Measurements from ENCODE around the gene HFE. TPM values are rescaled to one million over a fixed set of nuclear protein-coding genes. Genes with fewer than 3 reads are reported as not detected.

Gene HFE
- total and polyA plus RNA-seq, 2 of the 13 experiments (the other 11 are each of a cell fraction or from before 2014, with no cell fraction given), result 3.7 to 6.3 TPM

DNA sequence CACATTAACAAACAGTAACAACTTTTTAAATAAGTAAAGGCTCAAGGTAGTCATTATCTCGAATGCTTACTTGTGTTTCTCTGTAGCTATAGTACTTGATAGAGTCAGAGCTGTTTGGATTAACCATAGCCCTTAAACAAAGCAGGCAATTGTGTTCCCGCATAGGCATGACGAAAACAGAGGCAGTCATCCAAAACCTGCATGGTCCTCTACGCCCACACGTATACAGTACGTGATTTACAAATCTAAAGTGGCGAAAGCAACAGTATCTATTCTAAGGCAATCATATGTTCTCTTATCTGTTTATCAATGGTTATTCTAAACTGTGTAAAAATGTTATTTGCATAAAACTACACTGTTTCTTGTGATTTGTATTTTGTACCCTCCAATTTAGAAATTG lies 31.8 kb downstream of the HFE start (continued):
- TF ChIP-seq KDM5B (CRISPR knock-in tag; IDR thresholded peaks at IDR 0.05; ENCODE audit: borderline replicate concordance) (no peak), CREB1 (IDR thresholded peaks at IDR 0.05) (no peak), CREB1 (CRISPR knock-in tag; IDR thresholded peaks at IDR 0.05) (no peak), ZNF558 (CRISPR knock-in tag; IDR thresholded peaks at IDR 0.05; ENCODE audit: borderline replicate concordance) (no peak), KLF6 (CRISPR knock-in tag; IDR thresholded peaks at IDR 0.05) (no peak), NR2F2 (IDR thresholded peaks at IDR 0.05; ENCODE audit: borderline replicate concordance, low read depth) (no peak), ZBTB38 (CRISPR knock-in tag; IDR thresholded peaks at IDR 0.05) (peak; percentile 78; the same call in 1 of the 2 replicates), ZC3H13 (CRISPR knock-in tag; IDR thresholded peaks at IDR 0.05) (no peak), MLLT10 (CRISPR knock-in tag; IDR thresholded peaks at IDR 0.05) (no peak), SCMH1 (CRISPR knock-in tag; IDR thresholded peaks at IDR 0.05; ENCODE audit: borderline replicate concordance) (no peak), JUND (CRISPR knock-in tag; IDR thresholded peaks at IDR 0.05) (no peak), ZNF572 (CRISPR knock-in tag; IDR thresholded peaks at IDR 0.05) (no peak), ARNT (IDR thresholded peaks at IDR 0.05) (no peak)
- TF ChIP-seq, protein P1, sequence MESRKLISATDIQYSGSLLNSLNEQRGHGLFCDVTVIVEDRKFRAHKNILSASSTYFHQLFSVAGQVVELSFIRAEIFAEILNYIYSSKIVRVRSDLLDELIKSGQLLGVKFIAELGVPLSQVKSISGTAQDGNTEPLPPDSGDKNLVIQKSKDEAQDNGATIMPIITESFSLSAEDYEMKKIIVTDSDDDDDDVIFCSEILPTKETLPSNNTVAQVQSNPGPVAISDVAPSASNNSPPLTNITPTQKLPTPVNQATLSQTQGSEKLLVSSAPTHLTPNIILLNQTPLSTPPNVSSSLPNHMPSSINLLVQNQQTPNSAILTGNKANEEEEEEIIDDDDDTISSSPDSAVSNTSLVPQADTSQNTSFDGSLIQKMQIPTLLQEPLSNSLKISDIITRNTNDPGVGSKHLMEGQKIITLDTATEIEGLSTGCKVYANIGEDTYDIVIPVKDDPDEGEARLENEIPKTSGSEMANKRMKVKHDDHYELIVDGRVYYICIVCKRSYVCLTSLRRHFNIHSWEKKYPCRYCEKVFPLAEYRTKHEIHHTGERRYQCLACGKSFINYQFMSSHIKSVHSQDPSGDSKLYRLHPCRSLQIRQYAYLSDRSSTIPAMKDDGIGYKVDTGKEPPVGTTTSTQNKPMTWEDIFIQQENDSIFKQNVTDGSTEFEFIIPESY (CRISPR knock-in tag; IDR thresholded peaks at IDR 0.05), result peak; percentile 39; the same call in 1 of the 2 replicates
- TF ChIP-seq, protein P2, sequence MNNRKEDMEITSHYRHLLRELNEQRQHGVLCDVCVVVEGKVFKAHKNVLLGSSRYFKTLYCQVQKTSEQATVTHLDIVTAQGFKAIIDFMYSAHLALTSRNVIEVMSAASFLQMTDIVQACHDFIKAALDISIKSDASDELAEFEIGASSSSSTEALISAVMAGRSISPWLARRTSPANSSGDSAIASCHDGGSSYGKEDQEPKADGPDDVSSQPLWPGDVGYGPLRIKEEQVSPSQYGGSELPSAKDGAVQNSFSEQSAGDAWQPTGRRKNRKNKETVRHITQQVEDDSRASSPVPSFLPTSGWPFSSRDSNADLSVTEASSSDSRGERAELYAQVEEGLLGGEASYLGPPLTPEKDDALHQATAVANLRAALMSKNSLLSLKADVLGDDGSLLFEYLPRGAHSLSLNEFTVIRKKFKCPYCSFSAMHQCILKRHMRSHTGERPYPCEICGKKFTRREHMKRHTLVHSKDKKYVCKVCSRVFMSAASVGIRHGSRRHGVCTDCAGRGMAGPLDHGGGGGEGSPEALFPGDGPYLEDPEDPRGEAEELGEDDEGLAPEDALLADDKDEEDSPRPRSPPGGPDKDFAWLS (CRISPR knock-in tag; IDR thresholded peaks at IDR 0.05; ENCODE audit: borderline replicate concordance), result no peak
- TF ChIP-seq, protein P3, sequence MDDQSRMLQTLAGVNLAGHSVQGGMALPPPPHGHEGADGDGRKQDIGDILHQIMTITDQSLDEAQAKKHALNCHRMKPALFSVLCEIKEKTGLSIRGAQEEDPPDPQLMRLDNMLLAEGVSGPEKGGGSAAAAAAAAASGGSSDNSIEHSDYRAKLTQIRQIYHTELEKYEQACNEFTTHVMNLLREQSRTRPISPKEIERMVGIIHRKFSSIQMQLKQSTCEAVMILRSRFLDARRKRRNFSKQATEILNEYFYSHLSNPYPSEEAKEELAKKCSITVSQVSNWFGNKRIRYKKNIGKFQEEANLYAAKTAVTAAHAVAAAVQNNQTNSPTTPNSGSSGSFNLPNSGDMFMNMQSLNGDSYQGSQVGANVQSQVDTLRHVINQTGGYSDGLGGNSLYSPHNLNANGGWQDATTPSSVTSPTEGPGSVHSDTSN (CRISPR knock-in tag; IDR thresholded peaks at IDR 0.05; ENCODE audit: borderline replicate concordance), result no peak
